IMR-90 (cell line): Measurements from ENCODE around the gene TENM3. TPM values are rescaled to one million over a fixed set of nuclear protein-coding genes. Genes with fewer than 3 reads are reported as not detected.

ENCODE experiments used
- ATAC-seq: fragments of 200-7000 bp; cut with Tn5 transposase; 2 replicates; pipeline ENCODE4 v1.9.1; 2020; ENCODE audit warnings: low read depth, mild to moderate bottlenecking, moderate library complexity
- BruUV-seq: library from RNA; stranded (reverse); fragments of 400-500 nt; replicated peaks from 2 replicates; lab custom pipeline; 2021; lab: Mats Ljungman, UMichigan
- CTCF ChIA-PET: fragments of 300-600 bp; formaldehyde crosslinking; extraction: SDS; loops from one replicate; lab custom pipeline; 2021; ENCODE audit warnings: antibody characterized with exemption; lab: Yijun Ruan, JAX
- POLR2A ChIA-PET: fragments of 300-600 bp; sonication (Branson Sonifier 250); formaldehyde crosslinking; loops from one replicate; lab custom pipeline; 2022; ENCODE audit warnings: antibody characterized with exemption; ENCODE audit not compliant: unreplicated experiment; lab: Charles Lee
- DNase-seq: peaks from one replicate; pipeline ENCODE4 v3.0.0; 2013
- H2AFZ ChIP-seq: replicated peaks from 2 replicates; pipeline ENCODE3; 2013; ENCODE audit warnings: low read length, mild to moderate bottlenecking; ENCODE audit not compliant: poor library complexity
- H2AK5ac ChIP-seq: 2 replicates; pipeline ENCODE4 v1.6.1; 2013; ENCODE audit warnings: low read depth, low read length, inconsistent platforms
- H2AK9ac ChIP-seq: replicated peaks from 2 replicates; pipeline ENCODE3; 2013; ENCODE audit warnings: mild to moderate bottlenecking, low read depth, low read length, moderate library complexity; ENCODE audit not compliant: poor library complexity
- H2BK120ac ChIP-seq: 2 replicates; pipeline ENCODE4 v1.6.1; 2013; ENCODE audit warnings: low read depth, low read length, inconsistent platforms
- H2BK15ac ChIP-seq: 3 replicates; pipeline ENCODE4 v1.6.1; 2013; ENCODE audit warnings: low read depth, low read length, inconsistent platforms
- H2BK20ac ChIP-seq: 2 replicates; pipeline ENCODE4 v1.6.1; 2013; ENCODE audit warnings: low read depth, mild to moderate bottlenecking, inconsistent platforms, low read length, moderate library complexity
- H2BK5ac ChIP-seq: 2 replicates; pipeline ENCODE4 v1.6.1; 2013; ENCODE audit warnings: mild to moderate bottlenecking, low read depth, low read length, inconsistent platforms; ENCODE audit not compliant: poor library complexity, severe bottlenecking
- H3K14ac ChIP-seq: replicated peaks from 2 replicates; pipeline ENCODE4 v1.6.1; 2013; ENCODE audit warnings: low read depth, low read length, inconsistent platforms
- H3K18ac ChIP-seq: 2 replicates; pipeline ENCODE4 v1.6.1; 2013; ENCODE audit warnings: low read depth, low read length, control low read depth
- H3K23ac ChIP-seq: 2 replicates; pipeline ENCODE4 v1.6.1; 2013; ENCODE audit warnings: low read depth, low read length, inconsistent platforms
- H3K27ac ChIP-seq: 2 replicates; pipeline ENCODE4 v1.5.1; 2013; ENCODE audit warnings: mild to moderate bottlenecking, control low read depth, low read length; ENCODE audit not compliant: insufficient read depth
- H3K27me3 ChIP-seq: 2 replicates; pipeline ENCODE4 v1.6.1; 2013; ENCODE audit warnings: low read length; ENCODE audit not compliant: control insufficient read depth, insufficient read depth
- H3K36me3 ChIP-seq: 2 replicates; pipeline ENCODE4 v1.6.1; 2013; ENCODE audit warnings: low read length, mixed read lengths; ENCODE audit not compliant: control insufficient read depth, insufficient read depth
- H3K4ac ChIP-seq: 2 replicates; pipeline ENCODE4 v1.6.1; 2013; ENCODE audit warnings: low read depth, low read length, inconsistent platforms
- H3K4me1 ChIP-seq: 2 replicates; pipeline ENCODE4 v1.6.1; 2013; ENCODE audit warnings: low read length, mixed read lengths; ENCODE audit not compliant: control insufficient read depth, insufficient read depth
- H3K4me2 ChIP-seq: 2 replicates; pipeline ENCODE4 v1.6.1; 2013; ENCODE audit warnings: low read depth, mild to moderate bottlenecking, control low read depth, low read length, moderate library complexity
- H3K4me3 ChIP-seq: 2 replicates; pipeline ENCODE4 v1.5.1; 2013; ENCODE audit warnings: low read depth, mild to moderate bottlenecking, control low read depth, low read length, moderate library complexity; ENCODE audit not compliant: insufficient read depth
- H3K56ac ChIP-seq: 2 replicates; pipeline ENCODE4 v1.6.1; 2013; ENCODE audit warnings: low read length, inconsistent platforms; ENCODE audit not compliant: insufficient read depth; ENCODE audit errors: extremely low read depth
- H3K79me1 ChIP-seq, 2 experiments: 2 replicates each; pipeline ENCODE4 v1.6.1; 2013; ENCODE audit warnings: low read length in 2 of 2, inconsistent platforms in 1 of 2, low read depth in 1 of 2
- H3K9ac ChIP-seq: 2 replicates; pipeline ENCODE4 v1.6.1; 2013; ENCODE audit warnings: low read depth, low read length, control low read depth
- H3K9me1 ChIP-seq: 2 replicates; pipeline ENCODE4 v1.6.1; 2013; ENCODE audit warnings: low read length, inconsistent platforms; ENCODE audit not compliant: insufficient read depth
- H3K9me3 ChIP-seq: 2 replicates; pipeline ENCODE4 v1.6.1; 2013; ENCODE audit warnings: low read length; ENCODE audit not compliant: control insufficient read depth, insufficient read depth
- H4K20me1 ChIP-seq: 2 replicates; pipeline ENCODE4 v1.6.1; 2013; ENCODE audit warnings: low read length, inconsistent platforms; ENCODE audit not compliant: insufficient read depth
- H4K5ac ChIP-seq: 2 replicates; pipeline ENCODE4 v1.6.1; 2013; ENCODE audit warnings: mild to moderate bottlenecking, low read depth, low read length, control low read depth
- H4K8ac ChIP-seq, 2 experiments: 2 replicates each; pipeline ENCODE4 v1.6.1; 2013; ENCODE audit warnings: low read depth in 2 of 2, low read length in 2 of 2, control low read depth in 1 of 2, inconsistent platforms in 1 of 2
- H4K91ac ChIP-seq: 2 replicates; pipeline ENCODE4 v1.6.1; 2013; ENCODE audit warnings: low read depth, low read length, inconsistent platforms; ENCODE audit not compliant: insufficient read depth
- CTCF ChIP-seq: conservative IDR thresholded peaks from 2 replicates; pipeline ENCODE4 v1.5.1; 2012; ENCODE audit warnings: mild to moderate bottlenecking, low read depth, low read length, improper control_type of control experiment
- FOS ChIP-seq: fragments of 150-350 bp; IDR thresholded peaks from 2 replicates; pipeline ENCODE4 v1.6.1; 2016; ENCODE audit warnings: low read depth, low read length
- MXI1 ChIP-seq: IDR thresholded peaks from 2 replicates; pipeline ENCODE4 v1.6.1; 2012; ENCODE audit warnings: low read depth, mild to moderate bottlenecking, low read length, moderate library complexity, borderline replicate concordance
- NFE2L2 ChIP-seq: fragments of 150-350 bp; IDR thresholded peaks from 2 replicates; pipeline ENCODE4 v1.6.1; 2016; ENCODE audit warnings: low read depth, mild to moderate bottlenecking, low read length
- POLR2A ChIP-seq: IDR thresholded peaks from 2 replicates; pipeline ENCODE4 v1.6.1; 2012; ENCODE audit warnings: mild to moderate bottlenecking, low read depth, low read length
- RAD21 ChIP-seq: IDR thresholded peaks from 2 replicates; pipeline ENCODE4 v1.6.1; 2012; ENCODE audit warnings: low read length, improper control_type of control experiment
- RFX5 ChIP-seq: IDR thresholded peaks from 2 replicates; pipeline ENCODE4 v1.8.0; 2012; ENCODE audit warnings: low read depth, mild to moderate bottlenecking, low read length, moderate library complexity
- SMC3 ChIP-seq: fragments of 150-350 bp; IDR thresholded peaks from 2 replicates; pipeline ENCODE4 v1.6.1; 2016; ENCODE audit warnings: low read depth, mild to moderate bottlenecking, antibody characterized with exemption, low read length, moderate library complexity
- WGBS, 2 experiments: methylation state at CpG; one replicate each; pipeline versions ENCODE4 v1.1.5 to v1.1.7; 2013; ENCODE audit warnings: missing lambda C conversion rate in 2 of 2; ENCODE audit not compliant: insufficient read length in 1 of 2; ENCODE audit errors: extremely low coverage in 2 of 2; 5-methylcytosine and 5-hydroxymethylcytosine counted together
- dilution Hi-C: fragments of 300-500 bp; cut with HindIII; formaldehyde crosslinking; loops from one replicate; pipeline ENCODE4 v1.14.3; 2018; ENCODE audit warnings: low sequenced_read_pairs; ENCODE audit not compliant: unreplicated experiment
- in situ Hi-C: fragments of 300-500 bp; cut with MboI; formaldehyde crosslinking; loops from 3 replicates; pipeline ENCODE4 v1.14.3; 2019; ENCODE audit warnings: low sequenced_read_pairs, inconsistent platforms, mixed read lengths
- intact Hi-C: fragments of 100-400 bp; cut with micrococcal nuclease; formaldehyde crosslinking; loops from 2 replicates; pipeline ENCODE4 v1.10.0; 2022
- polyA plus RNA-seq, 3 experiments: library from polyadenylated mRNA; depleted of rRNA; stranded (reverse); fragments of >200 nt; gene quantifications; 2 replicates each; pipeline ENCODE4 v1.2.3, GENCODE V29; 2012; ENCODE audit warnings: low replicate concordance in 1 of 3
- total RNA-seq: library from RNA; depleted of rRNA; stranded (reverse); fragments of >200 nt; gene quantifications from 2 replicates; pipeline ENCODE4 v1.2.3, GENCODE V29; 2012

The TENM3 gene
- total and polyA plus RNA-seq, 2 of the 4 experiments (the other 2 are of a cell fraction), result 29.9 to 173 TPM

- CTCF ChIA-PET, result no interaction called here
- H2BK15ac ChIP-seq, result peak overlapping the region; percentile 49; the same call in 2 of the 3 replicates
- no peak overlapping the region for H3K56ac ChIP-seq
- no peak overlapping the region for H3K9ac ChIP-seq
- H4K20me1 ChIP-seq, result no peaks in the 10 kb centered on the region
- no peak for TF ChIP-seq MXI1
- no peak for TF ChIP-seq FOS
- no peak for TF ChIP-seq POLR2A
- TF ChIP-seq RAD21, result no peak
- no peak for TF ChIP-seq RFX5
- TF ChIP-seq CTCF, result no peak
- no peak for TF ChIP-seq SMC3
- no peak for TF ChIP-seq NFE2L2
- no peaks in the 10 kb centered on the region for H3K36me3 ChIP-seq
- H3K18ac ChIP-seq, result peak overlapping the region; percentile 42
- dilution Hi-C loops, result no loop called here
- H3K27ac ChIP-seq, result peak overlapping the region; percentile 47; the same call in 1 of the 2 replicates
- H2AK5ac ChIP-seq, result peak overlapping the region; percentile 59; the same call in 1 of the 2 replicates
- H2BK20ac ChIP-seq, result peak overlapping the region; percentile 73
- peak overlapping the region; percentile 54 for H3K23ac ChIP-seq
- H3K4me3 ChIP-seq, result no peak overlapping the region
- peak overlapping the region; percentile 55 for H4K91ac ChIP-seq
- H3K9me1 ChIP-seq, result peaks cover 11% of the 10 kb centered on the region
- H3K4me1 ChIP-seq, result peaks cover 20% of the 10 kb centered on the region
- intact Hi-C loops, result loop anchor here (5.0 to 10.0 kb wide), 2 partner anchors 212 to 1760 kb away; no protein-coding TSS in a partner anchor
- no peak overlapping the region for H3K4me2 ChIP-seq
- POLR2A ChIA-PET, result no interaction called here
- no peaks in the 10 kb centered on the region for H3K27me3 ChIP-seq
- peak overlapping the region; percentile 14 for H2BK120ac ChIP-seq
- H2AFZ ChIP-seq, result peak overlapping the region; percentile 46
- no peak overlapping the region for H2AK9ac ChIP-seq
- peak overlapping the region; percentile 56; the same call in 1 of the 2 replicates for H4K5ac ChIP-seq
- peak overlapping the region; percentile 20; the same call in 1 of the 2 replicates for H3K14ac ChIP-seq
- H3K4ac ChIP-seq, result peak overlapping the region; percentile 70
- no peaks in the 10 kb centered on the region for H3K9me3 ChIP-seq
- 0 out of 4 replicates have a peak, but pooled peaks cover 0 to 1% of the 10 kb centered on the region in 2 experiments for H3K79me1 ChIP-seq
- no peak overlapping the region for H2BK5ac ChIP-seq
- no peak for DNase-seq
- peak overlapping the region; percentile 13 to 51; a peak in 2 of 4 replicates for H4K8ac ChIP-seq
- ATAC-seq, result no peak
- WGBS, 2 experiments, result 32% methylated on average over 3 of the region's 11 CpGs; no CpG with 5 or more reads in 1 of the 2 experiments
- in situ Hi-C loops, result no loop called here
- BruUV-seq, result no TSS peak
Measured at GRCh38 chr4:182235021-182235795, 8.0 kb upstream of the TENM3 start.
